CD4-positive, alpha-beta memory T cell (primary cell): Measurements from ENCODE around the gene WDR27. TPM values are rescaled to one million over a fixed set of nuclear protein-coding genes. Genes with fewer than 3 reads are reported as not detected.
A peak's percentile ranks its signal among the peaks of the same experiment; 100 is the strongest.

Experiments used
- CTCF ChIA-PET: fragments of 350-600 bp; sonication (Branson Sonifier 250); formaldehyde crosslinking; loops from one replicate; lab custom pipeline; 2021; ENCODE audit warnings: inconsistent platforms; ENCODE audit not compliant: partially characterized antibody; lab: Charles Lee
- POLR2A ChIA-PET: fragments of 350-600 bp; sonication (Branson Sonifier 250); formaldehyde crosslinking; loops from one replicate; lab custom pipeline; 2021; ENCODE audit not compliant: partially characterized antibody; lab: Charles Lee
- DNase-seq, 5 donors: peaks; one replicate each; pipeline versions ENCODE4 v3.0.0 to v3.0.0-alpha.2; 2020 to 2022; ENCODE audit warnings: mixed read lengths in 1 of 5
- H3K27ac ChIP-seq: one replicate; pipeline ENCODE4 v1.7.0; 2013; ENCODE audit warnings: low read depth, low read length
- H3K27me3 ChIP-seq: 2 replicates; pipeline ENCODE4 v1.7.0; 2013; ENCODE audit warnings: mild to moderate bottlenecking, low read length, moderate library complexity; ENCODE audit not compliant: insufficient read depth
- H3K36me3 ChIP-seq: 2 replicates; pipeline ENCODE4 v1.7.0; 2013; ENCODE audit warnings: mild to moderate bottlenecking, low read length, moderate library complexity; ENCODE audit not compliant: insufficient read depth
- H3K4me1 ChIP-seq: 2 replicates; pipeline ENCODE4 v1.7.0; 2013; ENCODE audit warnings: mild to moderate bottlenecking, low read length, moderate library complexity; ENCODE audit not compliant: insufficient read depth
- H3K4me3 ChIP-seq, 2 donors: one replicate each; pipeline ENCODE4 v1.7.0; 2013; ENCODE audit warnings: low read length in 2 of 2, mild to moderate bottlenecking in 1 of 2
- H3K9me3 ChIP-seq, 2 donors: one replicate each; pipeline ENCODE4 v1.7.0; 2013; ENCODE audit warnings: low read length in 2 of 2, control low read depth in 1 of 2; ENCODE audit not compliant: control insufficient read depth in 1 of 2
- H3K27ac Mint-ChIP-seq, 7 donors: one replicate each; pipeline ENCODE4 v1.8.0; 2020 to 2021; ENCODE audit warnings: mixed read lengths in 7 of 7, mild to moderate bottlenecking in 6 of 7, inconsistent platforms in 3 of 7, moderate library complexity in 3 of 7
- H3K27me3 Mint-ChIP-seq, 2 donors: one replicate each; pipeline ENCODE4 v1.8.0; 2020 to 2021; ENCODE audit warnings: mixed read lengths in 2 of 2
- H3K36me3 Mint-ChIP-seq, 2 donors: one replicate each; pipeline ENCODE4 v1.8.0; 2020 to 2021; ENCODE audit warnings: mixed read lengths in 2 of 2, inconsistent platforms in 1 of 2, mild to moderate bottlenecking in 1 of 2
- H3K4me1 Mint-ChIP-seq, 4 donors: one replicate each; pipeline ENCODE4 v1.8.0; 2020 to 2021; ENCODE audit warnings: mixed read lengths in 4 of 4, mild to moderate bottlenecking in 1 of 4
- H3K4me3 Mint-ChIP-seq, 8 donors: one replicate each; pipeline ENCODE4 v1.8.0; 2020 to 2021; ENCODE audit warnings: mixed read lengths in 8 of 8, mild to moderate bottlenecking in 7 of 8, moderate library complexity in 6 of 8, inconsistent platforms in 3 of 8
- H3K9me3 Mint-ChIP-seq, 8 donors: one replicate each; pipeline ENCODE4 v1.8.0; 2020 to 2021; ENCODE audit warnings: mixed read lengths in 8 of 8, mild to moderate bottlenecking in 5 of 8, inconsistent platforms in 3 of 8, moderate library complexity in 1 of 8
- intact Hi-C: fragments of 100-400 bp; cut with micrococcal nuclease; formaldehyde crosslinking; loops from one replicate; pipeline ENCODE4 v1.15.1; 2023
- polyA plus RNA-seq, 2 donors: library from polyadenylated mRNA; unstranded; fragments of 300-500 nt; fragmentation: Illumina TruSeq; gene quantifications; one replicate each; pipeline ENCODE4 v1.2.3, GENCODE V29; 2021
- total RNA-seq, 2 experiments: library from RNA; stranded (reverse); gene quantifications; one replicate each; pipeline ENCODE4 v1.2.3, GENCODE V29; 2021

WDR27 gene
- total and polyA plus RNA-seq, 4 experiments from 2014 or later: 5.9 to 82.8 (median 39.8) TPM

- Histone ChIP-seq H3K4me1 (peaks cover 6% of the 10 kb centered on the region), H3K9me3 (peaks cover 0 to 7% of the 10 kb centered on the region in 2 donors), H3K27ac (no peak overlapping the region), H3K4me3 (no peak overlapping the region), H3K36me3 (no peaks in the 10 kb centered on the region), H3K27me3 (no peaks in the 10 kb centered on the region)
- Mint-ChIP-seq H3K27ac (peak overlapping the region in 4 of 7 donors; percentile 26 to 77 (median 45)), H3K27me3 (no peaks in the 10 kb centered on the region), H3K4me1 (peaks cover 11 to 13% (median 12%) of the 10 kb centered on the region in 4 donors), H3K9me3 (peaks cover 0 to 30% (median 15%) of the 10 kb centered on the region in 8 donors), H3K36me3 (peaks cover 11 to 18% of the 10 kb centered on the region in 2 donors), H3K4me3 (peak overlapping the region in 7 of 8 donors; percentile 3 to 59 (median 38))
- POLR2A ChIA-PET: no interaction called here
- intact Hi-C loops: no loop called here
- CTCF ChIA-PET: interaction anchor here (0.7 kb wide), 1 partner anchor 219 kb away, joined by 3 read pairs; no protein-coding TSS in a partner anchor
- DNase-seq: peak in 2 of 5 donors; percentile 1 to 21
Measured at GRCh38 chr6:169530752-169531123, 171.1 kb downstream of the WDR27 start.

DNA sequence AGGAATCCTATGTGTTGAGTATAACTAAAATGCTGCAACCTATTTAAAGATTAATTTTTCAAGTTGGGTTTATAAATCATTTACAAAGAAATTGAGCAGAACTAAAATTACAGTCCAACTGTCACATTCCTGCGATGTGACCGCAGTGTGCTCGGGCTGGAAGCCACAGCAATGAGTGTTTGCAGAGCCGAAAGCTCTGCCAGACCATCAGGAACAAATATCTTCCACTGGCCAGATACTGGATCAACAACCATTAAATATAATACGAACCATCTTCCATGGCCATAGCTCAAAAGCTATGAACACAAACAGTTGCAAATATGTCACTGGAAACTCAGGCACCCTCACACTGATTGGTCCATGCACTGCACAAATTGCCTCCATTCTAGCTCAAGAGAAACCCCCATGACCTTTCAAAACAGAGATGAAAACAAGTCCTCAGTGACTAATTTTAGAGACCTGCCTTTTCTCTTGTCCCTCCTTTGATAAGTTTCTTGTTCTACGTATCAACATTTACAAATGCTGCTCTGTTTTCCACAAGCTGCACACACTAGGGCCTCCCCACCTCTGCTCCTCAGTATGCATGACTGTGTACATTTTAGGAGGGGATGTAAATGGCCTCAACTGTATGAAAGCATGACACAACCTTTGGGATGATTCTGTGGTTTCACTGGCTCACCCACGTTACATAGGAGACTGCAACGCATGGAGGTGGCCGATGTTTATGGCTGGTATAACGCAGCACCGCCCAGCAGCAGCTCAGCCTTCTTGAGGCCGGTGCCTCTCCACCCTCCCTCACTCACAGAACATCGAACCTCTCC, 171.7 kb downstream of the WDR27 start:
- Mint-ChIP-seq H3K4me3 (peak overlapping the region in 7 of 8 donors; percentile 3 to 59 (median 38)), H3K9me3 (peaks cover 0 to 24% (median 11%) of the 10 kb centered on the region in 8 donors), H3K27me3 (no peaks in the 10 kb centered on the region), H3K36me3 (peaks cover 7 to 16% of the 10 kb centered on the region in 2 donors), H3K27ac (peak overlapping the region in 6 of 7 donors; percentile 0 to 77 (median 57)), H3K4me1 (peaks cover 11 to 13% (median 12%) of the 10 kb centered on the region in 4 donors)
- peak in 2 of 5 donors; percentile 1 to 12 for DNase-seq
- Histone ChIP-seq H3K9me3 (peaks cover 0 to 3% of the 10 kb centered on the region in 2 donors), H3K27me3 (no peaks in the 10 kb centered on the region), H3K27ac (no peak overlapping the region), H3K36me3 (no peaks in the 10 kb centered on the region), H3K4me3 (no peak overlapping the region), H3K4me1 (peaks cover 6% of the 10 kb centered on the region)
- intact Hi-C loops: no loop called here
- ChIA-PET POLR2A (no interaction called here), CTCF (no interaction called here)

- Mint-ChIP-seq H3K9me3 (peaks cover 0 to 12% (median 5%) of the 10 kb centered on the region in 8 donors), H3K36me3 (peaks cover 5 to 12% of the 10 kb centered on the region in 2 donors), H3K4me1 (peaks cover 11 to 13% (median 12%) of the 10 kb centered on the region in 4 donors), H3K4me3 (no peak overlapping the region), H3K27me3 (no peaks in the 10 kb centered on the region), H3K27ac (no peak overlapping the region)
- Histone ChIP-seq H3K36me3 (no peaks in the 10 kb centered on the region), H3K4me1 (peaks cover 6% of the 10 kb centered on the region), H3K4me3 (no peak overlapping the region), H3K27ac (no peak overlapping the region), H3K27me3 (no peaks in the 10 kb centered on the region), H3K9me3 (no peaks in the 10 kb centered on the region)
- intact Hi-C loops: no loop called here
- ChIA-PET CTCF (no interaction called here), POLR2A (no interaction called here)
- no peak for DNase-seq
Measured at GRCh38 chr6:169528755-169529154, 173.1 kb downstream of the WDR27 start.

DNA sequence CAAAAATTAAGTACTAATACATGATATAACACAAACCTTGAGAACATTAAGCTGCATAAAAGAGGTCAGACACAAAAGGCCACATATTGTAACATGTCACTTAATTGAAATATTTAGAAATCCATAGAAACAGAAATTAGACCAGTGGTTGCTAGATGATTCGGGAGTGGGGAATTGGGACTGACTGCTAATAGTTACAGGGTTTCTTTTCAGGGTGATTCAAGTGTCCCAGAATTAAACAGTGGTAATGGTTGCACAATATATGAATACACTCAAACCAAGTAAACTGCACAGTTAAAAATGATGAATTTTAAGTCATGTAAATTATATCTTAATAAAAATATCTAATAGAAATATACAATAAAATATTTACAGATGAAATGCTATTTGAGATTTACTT, 174.5 kb downstream of the WDR27 start:
- H3K36me3 ChIP-seq: no peaks in the 10 kb centered on the region
- no peaks in the 10 kb centered on the region for H3K27me3 Mint-ChIP-seq
- DNase-seq: no peak
- no peaks in the 10 kb centered on the region for H3K9me3 ChIP-seq
- intact Hi-C loops: no loop called here
- H3K4me1 Mint-ChIP-seq: peaks cover 11 to 13% (median 12%) of the 10 kb centered on the region in 4 donors
- no peak overlapping the region for H3K27ac Mint-ChIP-seq
- H3K27ac ChIP-seq: no peak overlapping the region
- H3K9me3 Mint-ChIP-seq: peaks cover 0 to 2% (median under 1%) of the 10 kb centered on the region in 8 donors
- H3K4me3 Mint-ChIP-seq: no peak overlapping the region
- H3K27me3 ChIP-seq: no peaks in the 10 kb centered on the region
- H3K4me1 ChIP-seq: peaks cover 6% of the 10 kb centered on the region
- no peak overlapping the region for H3K4me3 ChIP-seq
- ChIA-PET POLR2A (no interaction called here), CTCF (no interaction called here)
- H3K36me3 Mint-ChIP-seq: no peaks in the 10 kb centered on the region

DNA sequence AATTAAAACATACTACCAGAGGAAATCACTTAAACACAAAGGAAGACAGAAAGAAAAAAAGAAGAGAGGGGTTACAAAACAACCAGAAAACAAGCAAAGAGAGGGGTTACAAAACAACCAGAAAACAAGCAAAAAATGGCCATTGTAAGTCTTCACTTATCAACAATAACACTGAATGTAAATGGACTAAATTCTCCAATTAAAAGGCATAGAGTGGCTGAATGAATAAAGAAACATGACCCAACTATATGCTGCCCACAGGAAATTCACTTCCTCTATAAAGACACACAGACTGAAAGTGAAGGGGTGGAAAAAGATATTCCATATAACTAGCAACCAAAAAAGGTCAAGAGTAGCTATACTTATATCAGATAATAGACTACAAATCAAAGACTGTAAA, 180.0 kb downstream of the WDR27 start:
- no peak overlapping the region for H3K27ac Mint-ChIP-seq
- ChIA-PET POLR2A (no interaction called here), CTCF (no interaction called here)
- H3K9me3 Mint-ChIP-seq: peaks cover 0 to 41% (median 25%) of the 10 kb centered on the region in 8 donors
- H3K4me3 ChIP-seq: no peak overlapping the region
- no peaks in the 10 kb centered on the region for H3K4me1 Mint-ChIP-seq
- H3K36me3 ChIP-seq: no peaks in the 10 kb centered on the region
- intact Hi-C loops: no loop called here
- no peak overlapping the region for H3K4me3 Mint-ChIP-seq
- no peaks in the 10 kb centered on the region for H3K27me3 ChIP-seq
- no peaks in the 10 kb centered on the region for H3K4me1 ChIP-seq
- peaks cover 11 to 16% of the 10 kb centered on the region in 2 donors for H3K36me3 Mint-ChIP-seq
- no peaks in the 10 kb centered on the region for H3K9me3 ChIP-seq
- H3K27me3 Mint-ChIP-seq: no peaks in the 10 kb centered on the region
- no peak overlapping the region for H3K27ac ChIP-seq
- no peak for DNase-seq

GRCh38 chr6:169520104-169520503, 181.7 kb downstream of the WDR27 start:
- CTCF ChIA-PET: no interaction called here
- no peak for DNase-seq

DNA sequence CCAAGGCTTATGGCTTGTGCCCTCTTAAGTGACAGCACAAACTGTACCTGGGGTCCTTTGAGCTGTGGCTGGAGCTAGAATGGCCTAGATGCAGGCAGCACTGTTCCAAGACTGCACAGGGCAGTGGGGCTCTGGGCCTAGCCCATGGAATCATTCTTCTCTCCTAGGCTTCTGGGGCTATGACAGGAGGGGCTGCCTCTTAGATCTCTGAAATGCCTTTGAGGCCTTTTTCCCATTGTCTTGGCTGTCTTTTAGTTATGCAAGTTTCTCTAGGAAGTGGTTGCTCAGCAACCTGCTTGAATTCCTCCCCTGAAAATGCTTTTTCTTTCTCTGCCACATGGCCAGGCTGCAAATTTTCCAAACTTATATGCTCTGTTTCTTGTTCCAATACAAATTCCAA, 183.4 kb downstream of the WDR27 start:
- Mint-ChIP-seq H3K27me3 (no peaks in the 10 kb centered on the region), H3K9me3 (peaks cover 0 to 41% (median 28%) of the 10 kb centered on the region in 8 donors), H3K36me3 (peaks cover 11 to 16% of the 10 kb centered on the region in 2 donors), H3K4me3 (no peak overlapping the region), H3K4me1 (no peaks in the 10 kb centered on the region), H3K27ac (no peak overlapping the region)
- Histone ChIP-seq H3K36me3 (no peaks in the 10 kb centered on the region), H3K27me3 (no peaks in the 10 kb centered on the region), H3K27ac (no peak overlapping the region), H3K4me1 (no peaks in the 10 kb centered on the region), H3K4me3 (no peak overlapping the region), H3K9me3 (no peaks in the 10 kb centered on the region)
- ChIA-PET CTCF (no interaction called here), POLR2A (no interaction called here)
- intact Hi-C loops: no loop called here
- DNase-seq: no peak

More at GRCh38 chr6:169520104-169520503, 181.7 kb downstream of the WDR27 start:
- H3K4me3 ChIP-seq: no peak overlapping the region
- H3K9me3 ChIP-seq: no peaks in the 10 kb centered on the region
- Mint-ChIP-seq H3K27me3 (no peaks in the 10 kb centered on the region), H3K36me3 (peaks cover 11 to 16% of the 10 kb centered on the region in 2 donors), H3K4me1 (no peaks in the 10 kb centered on the region), H3K4me3 (no peak overlapping the region), H3K27ac (no peak overlapping the region), H3K9me3 (peaks cover 0 to 41% (median 28%) of the 10 kb centered on the region in 8 donors)
- no peak overlapping the region for H3K27ac ChIP-seq
- intact Hi-C loops: no loop called here
- no peaks in the 10 kb centered on the region for H3K4me1 ChIP-seq
- no peaks in the 10 kb centered on the region for H3K27me3 ChIP-seq
- H3K36me3 ChIP-seq: no peaks in the 10 kb centered on the region
- POLR2A ChIA-PET: no interaction called here
